Non-pigmented ciliary epithelial cell (primary cell): ENCODE measurements around the gene SRGAP1.
"Not testable (repeated sequence)": the region's sequence is repeated elsewhere in the genome, so short reads cannot be mapped to it uniquely, and the experiment has no call there.

Experiments used
- DNase-seq: peaks from one replicate; pipeline ENCODE4 v3.0.0-alpha.2; 2010; ENCODE audit warnings: low read depth

The SRGAP1 gene

DNA sequence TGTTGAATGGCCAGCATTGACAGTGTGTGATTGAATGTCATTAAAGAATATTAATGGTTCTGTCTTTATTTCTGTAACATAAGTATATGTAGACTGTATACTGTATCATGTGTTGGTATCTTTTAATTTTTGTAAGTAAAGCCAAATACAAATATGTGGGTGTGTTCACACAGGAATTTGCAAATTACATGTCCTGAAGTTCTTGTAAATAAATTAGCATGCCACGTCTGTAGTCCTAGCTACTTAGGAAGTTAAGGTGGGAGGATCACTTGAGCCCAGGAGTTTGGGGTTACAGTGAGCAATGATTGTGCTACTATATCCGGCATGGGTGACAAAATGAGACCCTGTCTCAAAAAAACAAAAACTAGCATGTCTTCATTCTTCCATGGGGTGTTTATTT lies 278.5 kb downstream of the SRGAP1 start:
- no peak for DNase-seq

DNA sequence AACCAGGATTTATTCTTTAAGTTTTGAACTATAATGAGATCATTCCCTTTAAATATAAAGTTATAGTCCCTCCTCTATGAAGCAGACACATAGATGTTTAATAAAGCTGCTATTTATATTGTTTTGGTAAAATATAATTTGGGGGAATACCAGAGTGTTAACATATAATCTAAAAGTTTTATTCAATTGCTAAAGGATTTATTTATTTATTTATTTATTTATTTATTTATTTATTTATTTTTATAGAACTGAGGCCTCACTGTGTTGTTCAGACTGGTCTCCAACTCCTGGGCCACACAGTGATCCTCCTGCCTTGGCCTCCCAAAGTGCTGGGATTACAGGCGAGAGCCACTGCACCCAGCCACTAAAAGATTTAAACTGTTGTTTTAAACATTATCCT lies 278.9 kb downstream of the SRGAP1 start:
- no peak for DNase-seq

DNA sequence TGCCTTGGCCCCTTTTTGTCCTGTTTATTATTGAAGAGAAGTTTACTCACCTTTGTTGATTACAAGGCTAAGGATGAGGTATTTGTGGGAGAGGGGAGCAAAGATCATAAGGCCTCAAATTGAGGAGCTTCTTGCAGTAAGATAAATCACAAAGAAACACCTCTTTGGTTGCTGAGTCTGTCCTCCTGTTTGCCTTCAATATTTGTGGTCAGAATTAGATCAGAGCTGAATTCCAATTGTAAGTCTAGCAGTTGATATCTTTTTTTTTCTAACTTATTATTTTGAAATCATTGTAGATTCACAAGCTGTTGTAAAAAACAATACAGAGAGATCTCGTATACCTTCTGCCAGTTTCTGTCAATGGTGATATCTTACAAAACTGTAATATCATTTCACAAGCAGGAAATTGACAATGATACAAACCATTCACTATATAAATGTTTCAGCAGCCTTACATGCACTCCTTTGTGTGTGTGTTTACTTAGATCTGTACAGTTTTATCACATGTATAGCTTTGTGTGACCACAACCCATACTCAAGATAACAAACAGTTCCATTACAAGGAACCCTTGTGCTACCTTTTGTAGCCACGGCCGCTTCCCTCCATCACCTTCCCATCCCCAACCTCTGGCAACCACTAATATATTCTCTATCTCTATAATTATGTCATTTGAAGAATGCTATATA lies 280.2 kb downstream of the SRGAP1 start:
- no peak for DNase-seq

DNA sequence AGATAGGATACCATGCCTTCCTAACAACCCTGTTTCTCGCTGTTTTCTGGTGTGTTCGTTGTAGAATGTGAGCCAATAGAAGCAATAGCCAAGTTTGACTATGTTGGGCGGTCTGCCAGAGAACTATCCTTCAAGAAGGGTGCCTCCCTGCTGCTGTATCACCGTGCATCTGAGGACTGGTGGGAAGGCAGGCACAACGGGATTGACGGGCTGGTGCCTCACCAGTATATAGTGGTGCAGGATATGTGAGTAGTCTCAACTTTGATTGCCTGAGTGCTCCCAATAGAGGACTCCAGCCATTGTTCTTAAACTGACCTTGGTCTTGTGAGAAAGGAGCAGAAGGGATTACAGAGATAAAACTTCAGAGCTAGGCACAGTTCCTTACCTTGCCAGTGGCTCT lies 281.4 kb downstream of the SRGAP1 start:
- DNase-seq = no peak

- no peak for DNase-seq
Measured at GRCh38 chr12:64127811-64128210, 283.3 kb downstream of the SRGAP1 start.

GRCh38 chr12:64128366-64128765 lies 283.9 kb downstream of the SRGAP1 start:
- DNase-seq = no peak

DNA sequence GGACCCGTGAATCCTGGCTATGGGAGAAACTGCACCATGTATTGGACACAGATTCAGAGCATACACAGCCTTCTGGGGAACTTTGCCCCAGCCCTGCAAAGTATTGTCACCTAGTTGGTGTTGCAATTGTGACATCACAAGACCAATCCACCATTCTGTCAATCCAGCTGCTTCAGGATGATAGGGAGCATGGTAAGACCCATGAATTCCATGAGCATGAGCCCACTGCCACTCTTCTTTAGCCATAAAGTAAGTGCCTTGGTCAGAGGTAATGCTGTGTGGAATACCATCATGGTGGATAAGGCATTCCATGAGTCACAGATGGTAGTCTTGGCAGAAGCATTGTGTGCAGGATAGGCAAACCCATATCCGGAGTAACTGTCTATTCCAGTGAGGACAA lies 286.0 kb downstream of the SRGAP1 start:
- not testable (repeated sequence) for DNase-seq

- DNase-seq = not testable (repeated sequence)
Measured at GRCh38 chr12:64131456-64131855, 287.0 kb downstream of the SRGAP1 start.

DNA sequence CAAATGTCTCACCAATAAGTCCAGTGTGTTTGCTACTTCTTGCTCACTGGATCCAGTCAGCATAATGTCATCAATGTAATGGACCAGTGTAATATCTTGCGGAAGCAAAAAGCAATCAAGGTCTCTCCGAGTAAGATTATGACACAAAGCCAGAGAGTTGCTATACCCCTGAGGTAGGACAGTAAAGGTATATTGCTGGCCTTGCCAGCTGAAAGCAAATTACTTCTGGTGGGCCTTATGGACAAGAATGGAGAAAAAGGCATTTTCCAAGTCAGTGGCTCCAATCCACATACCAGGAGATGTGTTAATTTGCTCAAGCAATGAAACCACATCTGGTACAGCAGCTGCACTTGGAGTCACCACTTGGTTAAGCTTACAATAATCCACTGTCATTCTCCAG lies 288.2 kb downstream of the SRGAP1 start:
- DNase-seq = not testable (repeated sequence)

GRCh38 chr12:64137117-64137516 lies 292.6 kb downstream of the SRGAP1 start:
- DNase-seq = no peak

GRCh38 chr12:64139021-64139420 lies 294.5 kb downstream of the SRGAP1 start:
- DNase-seq = no peak

GRCh38 chr12:64142382-64142781 lies 297.9 kb downstream of the SRGAP1 start:
- DNase-seq = no peak

DNA sequence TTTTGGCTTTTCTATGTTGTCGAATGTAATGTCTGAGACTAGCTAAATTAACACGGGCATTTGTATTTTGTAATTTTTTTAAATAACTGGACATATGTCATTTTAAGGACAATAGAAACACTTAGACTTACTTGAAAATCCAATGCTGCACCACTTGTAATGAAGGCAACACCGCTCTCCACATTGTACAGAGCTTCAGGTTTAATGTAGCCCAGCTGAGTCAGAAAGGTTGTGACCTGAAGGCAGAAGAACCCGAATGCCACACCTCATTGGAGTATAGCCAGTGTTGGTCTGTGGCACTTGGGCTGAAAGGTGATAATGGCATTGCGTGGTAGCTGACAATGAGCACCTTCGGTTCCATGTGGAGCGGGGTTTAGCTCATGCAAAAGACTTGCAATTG lies 298.3 kb downstream of the SRGAP1 start:
- no peak for DNase-seq

DNA sequence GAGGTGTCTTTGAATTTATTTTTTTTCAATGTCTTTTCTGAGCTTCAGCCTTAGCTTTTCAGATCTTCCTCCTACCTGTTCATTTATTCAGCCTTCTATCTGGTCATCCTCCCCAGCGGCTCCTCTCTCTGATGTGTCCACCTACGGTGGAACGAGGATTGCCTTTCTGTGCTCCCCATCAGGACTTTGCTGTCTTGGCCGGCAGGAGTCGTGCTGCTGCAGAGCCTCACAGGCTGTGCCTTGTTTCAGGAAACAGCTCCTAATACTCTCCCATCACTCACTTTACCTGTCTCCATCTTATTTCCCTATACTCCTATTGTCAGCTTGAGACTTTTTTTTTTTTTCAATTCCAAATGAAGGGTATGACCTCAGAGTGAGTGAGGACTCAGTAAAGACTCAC lies 300.7 kb downstream of the SRGAP1 start:
- DNase-seq = no peak

- no peak for DNase-seq
Measured at GRCh38 chr12:64147011-64147631, 302.6 kb downstream of the SRGAP1 start.

- no peak for DNase-seq
Measured at GRCh38 chr12:64147875-64148274, 303.4 kb downstream of the SRGAP1 start.

DNA sequence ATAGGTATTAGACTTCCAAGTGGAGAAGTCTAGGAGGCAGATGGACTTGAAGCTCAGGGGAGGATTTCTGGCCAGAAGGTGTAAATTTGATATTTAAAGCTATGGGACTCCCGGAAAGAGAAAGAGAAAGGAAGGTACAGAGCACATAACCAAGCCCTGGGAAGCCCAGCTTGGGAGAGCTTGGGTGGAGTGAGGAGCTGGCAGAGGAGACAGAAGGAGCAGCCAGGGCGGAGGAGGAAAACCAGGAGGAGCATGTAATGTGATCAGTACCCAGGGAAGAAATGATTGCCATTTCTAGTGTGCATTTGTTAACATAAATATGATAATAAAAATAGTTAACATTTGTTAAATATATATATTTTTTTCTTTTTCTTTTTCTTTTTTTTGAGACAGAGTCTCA lies 310.2 kb downstream of the SRGAP1 start:
- DNase-seq = no peak

- DNase-seq = no peak
Measured at GRCh38 chr12:64157110-64157509, 312.6 kb downstream of the SRGAP1 start.

- DNase-seq = no peak
Measured at GRCh38 chr12:64160021-64160710, 315.7 kb downstream of the SRGAP1 start.

- no peak for DNase-seq
Measured at GRCh38 chr12:64160711-64161060, 316.2 kb downstream of the SRGAP1 start.

GRCh38 chr12:64166606-64167005 lies 322.1 kb downstream of the SRGAP1 start:
- not testable (repeated sequence) for DNase-seq

DNA sequence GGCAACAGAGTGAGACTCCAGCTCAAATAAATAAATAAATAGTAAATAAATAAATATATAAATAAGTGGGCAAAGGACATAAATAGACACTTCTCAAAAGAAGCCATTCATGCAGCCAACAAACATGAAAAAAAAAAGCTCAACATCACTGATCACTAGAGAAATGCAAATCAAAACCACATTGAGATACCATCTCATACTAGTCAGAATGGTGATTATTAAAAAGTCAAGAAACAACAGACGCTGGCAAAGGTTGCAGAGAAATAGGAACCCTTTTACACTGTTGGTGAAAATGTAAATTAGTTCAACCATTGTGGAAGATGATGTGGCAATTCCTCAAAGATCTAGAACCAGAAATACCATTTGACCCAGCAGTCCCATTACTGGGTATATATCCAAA lies 322.5 kb downstream of the SRGAP1 start:
- not testable (repeated sequence) for DNase-seq

GRCh38 chr12:64170024-64170423 lies 325.5 kb downstream of the SRGAP1 start:
- no peak for DNase-seq

DNA sequence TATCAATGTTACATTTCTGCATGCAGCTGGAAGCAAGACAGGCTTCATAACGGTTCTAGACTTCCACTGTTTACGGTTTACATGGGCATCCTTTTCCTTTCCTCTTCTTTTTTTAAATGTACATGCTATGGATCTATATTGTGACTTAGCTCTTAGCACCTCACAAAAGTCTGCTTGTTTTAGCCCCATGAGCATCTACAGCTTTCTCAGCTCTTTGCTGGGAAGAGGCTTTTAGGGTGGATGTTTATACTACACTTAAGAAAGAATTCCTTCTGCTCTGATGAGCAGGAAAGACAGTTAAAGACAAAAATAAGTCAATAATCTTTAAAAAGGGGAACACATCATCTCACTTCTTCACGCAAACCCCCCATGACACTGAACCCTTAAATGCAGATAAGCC lies 326.2 kb downstream of the SRGAP1 start:
- no peak for DNase-seq
